ENCODE data around the gene SGPL1.

Gene SGPL1

DNA sequence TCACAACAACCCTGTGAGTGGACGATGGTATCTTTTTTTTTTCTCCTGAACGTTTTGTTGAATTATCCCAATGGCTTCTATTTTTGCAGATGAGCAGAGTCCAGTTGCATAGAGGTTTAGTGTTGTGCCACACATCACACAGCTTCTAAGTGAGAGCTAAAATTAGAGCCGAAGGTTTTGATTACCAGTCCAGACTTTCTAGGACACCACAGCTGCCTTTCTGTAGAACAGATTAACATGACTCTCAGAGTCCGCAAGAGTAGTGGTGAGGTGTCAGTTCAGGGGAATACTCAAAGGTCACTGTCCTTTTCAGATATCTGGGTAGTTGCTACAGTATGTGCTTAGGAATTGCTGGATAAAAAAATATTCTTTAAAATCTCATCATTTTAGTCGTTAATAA, 13.8 kb downstream of the SGPL1 start:
- H3K9ac ChIP-seq (ENCODE audit: low read depth in 1 of 2, low read length in 2 of 2), result no peak overlapping the region
- H3K27me3 ChIP-seq (ENCODE audit: control insufficient read depth in 1 of 2, insufficient read depth in 2 of 2, low read length in 2 of 2), result no peaks in the 10 kb centered on the region
- no peak overlapping the region for H3K27ac ChIP-seq (ENCODE audit: low read depth, low read length)
- H3K9me3 ChIP-seq (ENCODE audit: control insufficient read depth in 1 of 2, low read length in 2 of 2), result no peaks in the 10 kb centered on the region
- peaks cover 4 to 8% of the 10 kb centered on the region in 2 donors for H3K36me3 ChIP-seq (ENCODE audit: control insufficient read depth in 1 of 2, insufficient read depth in 2 of 2, low read length in 2 of 2)
- peaks cover 30 to 66% of the 10 kb centered on the region in 2 donors for H3K4me1 ChIP-seq (ENCODE audit: control insufficient read depth in 1 of 2, insufficient read depth in 2 of 2, low read length in 2 of 2)
- no peak overlapping the region for H3K4me3 ChIP-seq (ENCODE audit: low read depth in 1 of 2, low read length in 2 of 2)

DNA sequence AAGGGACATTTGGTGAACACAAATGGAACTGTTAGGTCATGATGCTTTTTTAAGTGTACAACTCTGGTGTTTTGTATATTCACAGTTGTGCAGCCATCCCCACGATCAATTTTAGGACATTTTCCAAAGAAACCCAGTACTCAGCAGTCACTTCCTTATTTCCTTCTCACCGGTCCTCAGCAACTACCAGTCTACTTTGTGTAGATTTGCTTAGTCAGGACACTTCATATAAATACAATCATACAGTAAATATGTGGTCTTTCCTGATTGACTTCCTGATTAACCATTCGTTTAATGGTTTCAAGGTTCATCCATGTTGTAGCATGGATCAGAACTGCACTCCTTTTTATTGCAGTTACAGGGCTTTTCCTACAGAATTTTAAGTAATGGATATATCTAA, 14.4 kb downstream of the SGPL1 start:
- Histone ChIP-seq H3K36me3 (ENCODE audit: control insufficient read depth in 1 of 2, insufficient read depth in 2 of 2, low read length in 2 of 2) (peaks cover 3 to 8% of the 10 kb centered on the region in 2 donors), H3K4me1 (ENCODE audit: control insufficient read depth in 1 of 2, insufficient read depth in 2 of 2, low read length in 2 of 2) (peaks cover 33 to 70% of the 10 kb centered on the region in 2 donors), H3K27me3 (ENCODE audit: control insufficient read depth in 1 of 2, insufficient read depth in 2 of 2, low read length in 2 of 2) (no peaks in the 10 kb centered on the region), H3K9me3 (ENCODE audit: control insufficient read depth in 1 of 2, low read length in 2 of 2) (no peaks in the 10 kb centered on the region), H3K9ac (ENCODE audit: low read depth in 1 of 2, low read length in 2 of 2) (peak overlapping the region in 1 of 2 donors; percentile 13), H3K27ac (ENCODE audit: low read depth, low read length) (no peak overlapping the region), H3K4me3 (ENCODE audit: low read depth in 1 of 2, low read length in 2 of 2) (peak overlapping the region in 1 of 2 donors; percentile 25)

DNA sequence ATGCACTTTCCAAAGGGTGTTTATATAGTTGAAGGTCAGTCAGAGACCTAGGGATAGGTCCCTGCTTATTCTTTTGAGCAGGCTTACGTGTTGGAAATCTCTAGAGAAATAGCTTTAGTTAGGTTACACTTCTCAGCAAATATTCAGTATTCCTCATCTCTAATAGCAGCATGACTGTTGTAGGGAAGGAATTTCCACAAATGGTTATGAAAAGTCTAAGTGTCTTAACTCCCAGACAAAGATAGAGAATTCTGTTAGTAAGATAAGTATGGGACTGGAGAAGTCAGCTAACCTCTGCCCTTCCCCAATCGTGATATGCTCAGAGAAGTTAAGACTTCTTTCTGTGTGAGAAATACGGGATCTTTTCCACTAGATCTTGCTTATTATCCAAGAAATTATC, 16.5 kb downstream of the SGPL1 start:
- Histone ChIP-seq H3K27me3 (ENCODE audit: control insufficient read depth in 1 of 2, insufficient read depth in 2 of 2, low read length in 2 of 2) (no peaks in the 10 kb centered on the region), H3K4me1 (ENCODE audit: control insufficient read depth in 1 of 2, insufficient read depth in 2 of 2, low read length in 2 of 2) (peaks cover 28 to 64% of the 10 kb centered on the region in 2 donors), H3K36me3 (ENCODE audit: control insufficient read depth in 1 of 2, insufficient read depth in 2 of 2, low read length in 2 of 2) (peaks cover 0 to 4% of the 10 kb centered on the region in 2 donors), H3K9ac (ENCODE audit: low read depth in 1 of 2, low read length in 2 of 2) (no peak overlapping the region), H3K4me3 (ENCODE audit: low read depth in 1 of 2, low read length in 2 of 2) (no peak overlapping the region), H3K9me3 (ENCODE audit: control insufficient read depth in 1 of 2, low read length in 2 of 2) (no peaks in the 10 kb centered on the region), H3K27ac (ENCODE audit: low read depth, low read length) (peak overlapping the region; percentile 42)

DNA sequence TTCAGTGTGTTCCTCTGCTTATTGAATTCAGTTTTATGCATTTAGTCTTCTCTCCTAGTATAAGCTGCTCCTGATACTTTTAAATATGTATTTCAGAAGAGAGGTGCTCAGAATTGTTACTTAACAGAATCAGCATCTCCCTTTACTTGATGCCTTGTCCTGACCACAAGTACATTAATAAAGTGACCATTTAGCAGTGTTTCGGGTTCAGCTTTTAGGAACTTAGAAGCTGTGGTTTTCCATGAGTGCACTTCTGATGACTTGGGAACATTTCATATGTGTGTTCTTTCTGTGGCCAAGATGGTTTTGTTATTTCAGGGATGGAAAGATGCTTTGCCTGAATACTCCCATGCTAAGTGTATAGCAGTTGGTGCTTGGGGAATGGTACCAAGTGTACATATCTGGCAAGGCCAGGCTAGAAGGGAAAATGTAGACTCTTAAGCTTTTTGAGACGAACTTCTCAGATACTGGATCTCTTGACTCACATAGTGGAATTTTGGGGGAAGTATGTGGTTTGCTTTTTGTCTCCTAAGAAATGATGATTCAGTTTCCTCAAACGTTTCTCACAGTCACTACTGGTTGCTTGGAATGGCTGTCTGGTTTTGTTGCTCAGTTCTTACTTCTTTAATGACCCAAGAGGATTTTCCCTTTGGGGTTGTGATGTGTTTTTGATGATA, 17.2 kb downstream of the SGPL1 start:
- no peak overlapping the region for H3K9ac ChIP-seq (ENCODE audit: low read depth in 1 of 2, low read length in 2 of 2)
- peaks cover 2 to 4% of the 10 kb centered on the region in 2 donors for H3K9me3 ChIP-seq (ENCODE audit: control insufficient read depth in 1 of 2, low read length in 2 of 2)
- H3K36me3 ChIP-seq (ENCODE audit: control insufficient read depth in 1 of 2, insufficient read depth in 2 of 2, low read length in 2 of 2), result peaks cover 0 to 4% of the 10 kb centered on the region in 2 donors
- no peaks in the 10 kb centered on the region for H3K27me3 ChIP-seq (ENCODE audit: control insufficient read depth in 1 of 2, insufficient read depth in 2 of 2, low read length in 2 of 2)
- no peak overlapping the region for H3K4me3 ChIP-seq (ENCODE audit: low read depth in 1 of 2, low read length in 2 of 2)
- peaks cover 27 to 58% of the 10 kb centered on the region in 2 donors for H3K4me1 ChIP-seq (ENCODE audit: control insufficient read depth in 1 of 2, insufficient read depth in 2 of 2, low read length in 2 of 2)
- peak overlapping the region; percentile 53 for H3K27ac ChIP-seq (ENCODE audit: low read depth, low read length)

- no peak overlapping the region for H3K9ac ChIP-seq (ENCODE audit: low read depth in 1 of 2, low read length in 2 of 2)
- no peak overlapping the region for H3K27ac ChIP-seq (ENCODE audit: low read depth, low read length)
- H3K4me1 ChIP-seq (ENCODE audit: control insufficient read depth in 1 of 2, insufficient read depth in 2 of 2, low read length in 2 of 2), result peaks cover 27 to 54% of the 10 kb centered on the region in 2 donors
- peaks cover 0 to 4% of the 10 kb centered on the region in 2 donors for H3K36me3 ChIP-seq (ENCODE audit: control insufficient read depth in 1 of 2, insufficient read depth in 2 of 2, low read length in 2 of 2)
- H3K9me3 ChIP-seq (ENCODE audit: control insufficient read depth in 1 of 2, low read length in 2 of 2), result peaks cover 2 to 4% of the 10 kb centered on the region in 2 donors
- no peaks in the 10 kb centered on the region for H3K27me3 ChIP-seq (ENCODE audit: control insufficient read depth in 1 of 2, insufficient read depth in 2 of 2, low read length in 2 of 2)
- no peak overlapping the region for H3K4me3 ChIP-seq (ENCODE audit: low read depth in 1 of 2, low read length in 2 of 2)
These were observed 17.9 kb downstream of the SGPL1 start for GRCh38 chr10:70833601-70834000.

DNA sequence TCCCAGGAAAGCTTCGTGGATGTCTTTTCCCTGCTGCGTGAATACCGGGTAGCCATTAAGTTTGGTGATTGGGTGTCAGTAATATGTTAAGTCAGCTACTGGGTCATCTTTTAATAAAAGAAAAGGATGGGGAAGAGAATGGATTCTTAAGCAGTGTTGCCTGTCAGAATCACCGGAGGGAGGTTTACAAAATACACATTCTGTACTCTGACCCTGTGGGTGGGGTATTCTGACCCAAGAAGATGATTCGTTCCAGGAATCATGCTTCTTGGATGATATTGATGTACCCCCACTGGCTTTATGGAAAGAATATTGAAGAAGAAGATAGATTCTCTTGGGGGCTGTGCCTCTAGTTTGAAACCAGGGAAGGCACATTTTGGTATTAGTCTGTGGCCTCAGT, 18.3 kb downstream of the SGPL1 start:
- no peaks in the 10 kb centered on the region for H3K36me3 ChIP-seq (ENCODE audit: control insufficient read depth in 1 of 2, insufficient read depth in 2 of 2, low read length in 2 of 2)

DNA sequence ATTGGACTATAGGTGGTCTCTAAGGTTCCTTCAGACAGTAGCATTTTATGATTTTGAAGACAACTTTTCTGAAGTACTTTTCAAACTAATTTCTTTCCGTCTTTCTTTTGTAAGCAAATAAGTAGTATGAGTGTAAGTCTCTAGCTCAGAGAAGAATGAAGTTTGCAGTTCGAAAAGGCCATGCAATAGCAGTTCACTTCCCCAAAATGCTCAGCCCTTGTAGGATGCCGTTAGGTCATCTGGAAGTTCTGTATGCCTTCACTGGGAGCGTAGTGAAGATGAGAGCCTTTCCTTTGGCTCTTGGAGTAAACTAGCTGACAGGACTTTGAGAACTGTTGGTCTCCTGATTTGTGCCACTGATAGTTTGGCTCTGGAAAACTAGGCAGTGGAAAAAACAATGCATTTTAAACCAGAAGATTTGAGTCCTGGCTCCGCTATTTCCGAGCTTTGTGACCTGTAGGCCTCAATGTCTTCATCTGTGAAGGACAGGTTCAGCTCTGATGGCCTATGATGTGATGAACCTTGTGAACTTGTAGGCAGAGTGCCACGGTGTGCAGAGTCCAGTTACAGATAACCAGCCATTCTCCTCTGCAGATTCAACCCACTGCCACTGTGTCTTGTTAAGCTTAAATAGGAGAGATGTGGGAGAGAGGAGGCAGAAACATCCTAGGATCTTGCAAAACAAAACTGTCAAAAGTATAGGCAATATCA, 18.8 kb downstream of the SGPL1 start:
- no peaks in the 10 kb centered on the region for H3K27me3 ChIP-seq (ENCODE audit: control insufficient read depth in 1 of 2, insufficient read depth in 2 of 2, low read length in 2 of 2)

More for the DNA sequence above, 18.3 kb downstream of the SGPL1 start:
- Histone ChIP-seq H3K4me1 (ENCODE audit: control insufficient read depth in 1 of 2, insufficient read depth in 2 of 2, low read length in 2 of 2) (peaks cover 23 to 50% of the 10 kb centered on the region in 2 donors), H3K9ac (ENCODE audit: low read depth in 1 of 2, low read length in 2 of 2) (no peak overlapping the region), H3K27me3 (ENCODE audit: control insufficient read depth in 1 of 2, insufficient read depth in 2 of 2, low read length in 2 of 2) (no peaks in the 10 kb centered on the region), H3K9me3 (ENCODE audit: control insufficient read depth in 1 of 2, low read length in 2 of 2) (peaks cover 2 to 4% of the 10 kb centered on the region in 2 donors), H3K27ac (ENCODE audit: low read depth, low read length) (no peak overlapping the region), H3K4me3 (ENCODE audit: low read depth in 1 of 2, low read length in 2 of 2) (no peak overlapping the region)

GRCh38 chr10:70836319-70836718, 20.6 kb downstream of the SGPL1 start:
- Histone ChIP-seq H3K9ac (ENCODE audit: low read depth in 1 of 2, low read length in 2 of 2) (no peak overlapping the region), H3K4me3 (ENCODE audit: low read depth in 1 of 2, low read length in 2 of 2) (no peak overlapping the region), H3K4me1 (ENCODE audit: control insufficient read depth in 1 of 2, insufficient read depth in 2 of 2, low read length in 2 of 2) (peaks cover 20 to 33% of the 10 kb centered on the region in 2 donors), H3K27ac (ENCODE audit: low read depth, low read length) (no peak overlapping the region), H3K9me3 (ENCODE audit: control insufficient read depth in 1 of 2, low read length in 2 of 2) (peaks cover 2 to 4% of the 10 kb centered on the region in 2 donors), H3K36me3 (ENCODE audit: control insufficient read depth in 1 of 2, insufficient read depth in 2 of 2, low read length in 2 of 2) (peaks cover 5 to 7% of the 10 kb centered on the region in 2 donors), H3K27me3 (ENCODE audit: control insufficient read depth in 1 of 2, insufficient read depth in 2 of 2, low read length in 2 of 2) (no peaks in the 10 kb centered on the region)

More for the DNA sequence above, 18.8 kb downstream of the SGPL1 start:
- H3K9ac ChIP-seq (ENCODE audit: low read depth in 1 of 2, low read length in 2 of 2), result no peak overlapping the region
- peaks cover 2 to 4% of the 10 kb centered on the region in 2 donors for H3K9me3 ChIP-seq (ENCODE audit: control insufficient read depth in 1 of 2, low read length in 2 of 2)
- H3K4me3 ChIP-seq (ENCODE audit: low read depth in 1 of 2, low read length in 2 of 2), result no peak overlapping the region
- H3K4me1 ChIP-seq (ENCODE audit: control insufficient read depth in 1 of 2, insufficient read depth in 2 of 2, low read length in 2 of 2), result peaks cover 20 to 44% of the 10 kb centered on the region in 2 donors
- no peak overlapping the region for H3K27ac ChIP-seq (ENCODE audit: low read depth, low read length)
- H3K36me3 ChIP-seq (ENCODE audit: control insufficient read depth in 1 of 2, insufficient read depth in 2 of 2, low read length in 2 of 2), result no peaks in the 10 kb centered on the region

GRCh38 chr10:70837660-70838059, 21.9 kb downstream of the SGPL1 start:
- Histone ChIP-seq H3K27me3 (ENCODE audit: control insufficient read depth in 1 of 2, insufficient read depth in 2 of 2, low read length in 2 of 2) (no peaks in the 10 kb centered on the region), H3K36me3 (ENCODE audit: control insufficient read depth in 1 of 2, insufficient read depth in 2 of 2, low read length in 2 of 2) (peaks cover 5 to 7% of the 10 kb centered on the region in 2 donors), H3K4me1 (ENCODE audit: control insufficient read depth in 1 of 2, insufficient read depth in 2 of 2, low read length in 2 of 2) (peaks cover 10 to 25% of the 10 kb centered on the region in 2 donors)

GRCh38 chr10:70838270-70838805, 22.6 kb downstream of the SGPL1 start:
- Histone ChIP-seq H3K9me3 (ENCODE audit: control insufficient read depth in 1 of 2, low read length in 2 of 2) (peaks cover 2 to 4% of the 10 kb centered on the region in 2 donors), H3K27me3 (ENCODE audit: control insufficient read depth in 1 of 2, insufficient read depth in 2 of 2, low read length in 2 of 2) (no peaks in the 10 kb centered on the region), H3K36me3 (ENCODE audit: control insufficient read depth in 1 of 2, insufficient read depth in 2 of 2, low read length in 2 of 2) (peaks cover 5 to 7% of the 10 kb centered on the region in 2 donors), H3K27ac (ENCODE audit: low read depth, low read length) (no peak overlapping the region), H3K9ac (ENCODE audit: low read depth in 1 of 2, low read length in 2 of 2) (no peak overlapping the region), H3K4me1 (ENCODE audit: control insufficient read depth in 1 of 2, insufficient read depth in 2 of 2, low read length in 2 of 2) (peaks cover 10 to 27% of the 10 kb centered on the region in 2 donors), H3K4me3 (ENCODE audit: low read depth in 1 of 2, low read length in 2 of 2) (no peak overlapping the region)

More at GRCh38 chr10:70837660-70838059, 21.9 kb downstream of the SGPL1 start:
- Histone ChIP-seq H3K9ac (ENCODE audit: low read depth in 1 of 2, low read length in 2 of 2) (no peak overlapping the region), H3K9me3 (ENCODE audit: control insufficient read depth in 1 of 2, low read length in 2 of 2) (peaks cover 2 to 4% of the 10 kb centered on the region in 2 donors), H3K4me3 (ENCODE audit: low read depth in 1 of 2, low read length in 2 of 2) (no peak overlapping the region), H3K27ac (ENCODE audit: low read depth, low read length) (no peak overlapping the region)

All from duodenal mucosa (tissue), 2 donors.